GM12878 (cell line): ENCODE measurements around the gene COG4. TPM values are rescaled to one million over a fixed set of nuclear protein-coding genes. Genes with fewer than 3 reads are reported as not detected.

Experiments
- ATAC-seq: fragments of 200-7000 bp; cut with Tn5 transposase; 3 replicates; pipeline ENCODE4 v1.9.1; 2020; ENCODE audit warnings: mild to moderate bottlenecking, moderate library complexity
- BruUV-seq: library from RNA; stranded (reverse); fragments of 400-500 nt; replicated peaks from 2 replicates; lab custom pipeline; 2021; lab: Mats Ljungman, UMichigan
- CTCF ChIA-PET: fragments of 300-600 bp; sonication (Branson Sonifier 250); formaldehyde crosslinking; extraction: SDS; loops from one replicate; lab custom pipeline; 2021; ENCODE audit warnings: inconsistent platforms; lab: Yijun Ruan, JAX
- POLR2A ChIA-PET: fragments of 350-600 bp; formaldehyde crosslinking; extraction: SDS; loops from one replicate; lab custom pipeline; 2021; ENCODE audit warnings: inconsistent platforms; lab: Charles Lee
- RAD21 ChIA-PET: fragments of 300-600 bp; sonication (Branson Sonifier 250); formaldehyde crosslinking; loops from one replicate; lab custom pipeline; 2023; ENCODE audit warnings: antibody characterized with exemption; ENCODE audit not compliant: unreplicated experiment; lab: Charles Lee
- SMC1A ChIA-PET: fragments of 300-600 bp; sonication (Branson Sonifier 250); formaldehyde crosslinking; loops from one replicate; lab custom pipeline; 2023; ENCODE audit not compliant: unreplicated experiment, uncharacterized antibody; lab: Charles Lee
- DNase-seq: peaks from one replicate; pipeline ENCODE4 v3.0.0-alpha.2; 2011; ENCODE audit warnings: low read depth, low spot score
- FAIRE-seq: peaks from 3 replicates; lab custom pipeline; 2011; peaks lifted over from hg19 to GRCh38; lab: Jason Lieb, UNC
- H2AFZ ChIP-seq: 2 replicates; pipeline ENCODE4 v1.6.0; 2011; ENCODE audit warnings: low read depth, low read length, control low read depth; ENCODE audit not compliant: control insufficient read depth
- H3K27ac ChIP-seq: 2 replicates; pipeline ENCODE4 v1.5.1; 2011; ENCODE audit warnings: control low read depth; ENCODE audit not compliant: control insufficient read depth, insufficient read depth
- H3K27me3 ChIP-seq, 2 experiments: replicated peaks in 1 of 2; 2 replicates each; pipeline versions ENCODE4 v1.6.0 to v1.6.1; 2011; ENCODE audit warnings: low read length in 1 of 2; ENCODE audit not compliant: control insufficient read depth in 2 of 2, insufficient read depth in 2 of 2
- H3K36me3 ChIP-seq, 2 experiments: 2 replicates each; pipeline ENCODE4 v1.5.1; 2011; ENCODE audit warnings: low read length in 1 of 2; ENCODE audit not compliant: control insufficient read depth in 2 of 2, insufficient read depth in 2 of 2
- H3K4me1 ChIP-seq: 2 replicates; pipeline ENCODE4 v1.6.1; 2011; ENCODE audit warnings: mild to moderate bottlenecking, low read length, moderate library complexity, mixed read lengths; ENCODE audit not compliant: control insufficient read depth, insufficient read depth
- H3K4me2 ChIP-seq: 2 replicates; pipeline ENCODE4 v1.6.0; 2011; ENCODE audit warnings: control low read depth; ENCODE audit not compliant: control insufficient read depth, insufficient read depth
- H3K4me3 ChIP-seq: fragments of 200-600 bp; sonication (generic); 2 replicates; pipeline ENCODE4 v1.5.1; 2016
- H3K79me2 ChIP-seq: 2 replicates; pipeline ENCODE4 v1.6.0; 2011; ENCODE audit warnings: low read length; ENCODE audit not compliant: control insufficient read depth, insufficient read depth
- H3K9ac ChIP-seq: 2 replicates; pipeline ENCODE4 v1.8.0; 2011; ENCODE audit warnings: low read length, control low read depth, mixed read lengths; ENCODE audit not compliant: control insufficient read depth, insufficient read depth
- H3K9me3 ChIP-seq: replicated peaks from 3 replicates; pipeline ENCODE4 v1.5.1; 2011; ENCODE audit warnings: mild to moderate bottlenecking, low read length; ENCODE audit not compliant: control insufficient read depth, insufficient read depth
- H4K20me1 ChIP-seq: 2 replicates; pipeline ENCODE4 v1.6.0; 2011; ENCODE audit not compliant: control insufficient read depth, insufficient read depth
- BCL3 ChIP-seq: IDR thresholded peaks from 2 replicates; pipeline ENCODE4 v1.6.1; 2011; ENCODE audit warnings: borderline replicate concordance, low read depth, mild to moderate bottlenecking, moderate library complexity, low read length; ENCODE audit not compliant: insufficient read depth, poor library complexity, severe bottlenecking
- CEBPB ChIP-seq, 2 experiments: fragments of 150-350 bp in 1 of 2; IDR thresholded peaks; 2 replicates each; pipeline ENCODE4 v1.6.1; 2012 to 2014; ENCODE audit warnings: low read depth in 2 of 2, low read length in 2 of 2, borderline replicate concordance in 1 of 2, inconsistent platforms in 1 of 2
- CHD2 ChIP-seq: IDR thresholded peaks from 2 replicates; pipeline ENCODE4 v1.6.1; 2011; ENCODE audit warnings: low read depth, low read length, improper control_type of control experiment, borderline replicate concordance
- CHD4 ChIP-seq: fragments of 200-600 bp; sonication (generic); IDR thresholded peaks from 2 replicates; pipeline ENCODE4 v1.6.1; 2016; ENCODE audit warnings: mild to moderate bottlenecking
- IRF4 ChIP-seq: IDR thresholded peaks from 2 replicates; pipeline ENCODE4 v1.6.1; 2011; ENCODE audit warnings: low read depth, low read length
- NRF1 ChIP-seq: conservative IDR thresholded peaks from 2 replicates; pipeline ENCODE4 v1.6.1; 2011; ENCODE audit warnings: mild to moderate bottlenecking, low read depth, low read length, improper control_type of control experiment
- RB1 ChIP-seq: fragments of 450-650 bp; formaldehyde crosslinking; IDR thresholded peaks from 2 replicates; pipeline ENCODE4 v1.6.1; 2017; ENCODE audit warnings: mild to moderate bottlenecking, borderline replicate concordance
- RCOR1 ChIP-seq: conservative IDR thresholded peaks from 2 replicates; pipeline ENCODE4 v1.6.1; 2012; ENCODE audit warnings: low read depth, low read length, improper control_type of control experiment
- RELA ChIP-seq: fragments of 450-650 bp; IDR thresholded peaks from 2 replicates; pipeline ENCODE4 v1.8.0; 2014; ENCODE audit warnings: borderline replicate concordance; ENCODE audit not compliant: partially characterized antibody
- STAT3 ChIP-seq: IDR thresholded peaks from 2 replicates; pipeline ENCODE4 v1.6.1; 2011; ENCODE audit warnings: low read depth, low read length, improper control_type of control experiment
- TCF12 ChIP-seq: IDR thresholded peaks from 2 replicates; pipeline ENCODE4 v1.6.1; 2011; ENCODE audit warnings: low read depth, mild to moderate bottlenecking, low read length
- TCF7 ChIP-seq: IDR thresholded peaks from 2 replicates; pipeline ENCODE4 v1.6.1; 2014; ENCODE audit warnings: antibody characterized with exemption, borderline replicate concordance
- WGBS: methylation state at CpG from one replicate; pipeline ENCODE4 v1.1.6; 2016; ENCODE audit warnings: low lambda C conversion rate; ENCODE audit not compliant: insufficient replicate concordance, insufficient coverage; ENCODE audit errors: missing lambda C conversion rate; 5-methylcytosine and 5-hydroxymethylcytosine counted together
- in situ Hi-C: fragments of 300-500 bp; cut with MboI; formaldehyde crosslinking; loops from 9 replicates; pipeline ENCODE4 v1.14.3; 2018; ENCODE audit warnings: mixed read lengths
- intact Hi-C: fragments of 100-400 bp; cut with micrococcal nuclease; formaldehyde crosslinking; loops from one replicate; pipeline ENCODE4 v1.14.2; 2022; ENCODE audit not compliant: unreplicated experiment
- polyA plus RNA-seq, 11 experiments: library from polyadenylated mRNA; depleted of rRNA in 4 of 11; unstranded in 6 of 11; stranded (reverse) in 5 of 11; fragments of >200 nt; fragmentation: Nextera tagmentation in 4 of 11; fragmentation: Illumina TruSeq in 1 of 11; extraction: Ambion mirVana in 4 of 11; extraction: Trizol in 1 of 11; gene quantifications; 1 replicate in 1 of 11; 2 replicates in 10 of 11; pipeline versions ENCODE4 v1.2.1 to v1.2.3, GENCODE V29; 2011 to 2016; ENCODE audit warnings: inconsistent platforms in 2 of 11, missing spikeins in 2 of 11, low read depth in 1 of 11
- total RNA-seq, 4 experiments: library from RNA; depleted of rRNA in 3 of 4; stranded (reverse); fragments of >200 nt in 3 of 4; fragmentation: Illumina TruSeq in 1 of 4; extraction: Trizol in 1 of 4; gene quantifications; 2 replicates each; pipeline versions ENCODE4 v1.2.1 to v1.2.3, GENCODE V29; 2013 to 2021

Gene COG4
- total and polyA plus RNA-seq, 10 of the 15 experiments (the other 5 are each of a cell fraction or from before 2014, with no cell fraction given): 7.0 to 57.7 (median 33.0) TPM

GRCh38 chr16:70432723-70433457 is 90.5 kb downstream of the COG4 start (continued):
- no peak for TF ChIP-seq BCL3
- TF ChIP-seq TCF12: peak; percentile 82
- no peak for TF ChIP-seq NRF1
- TF ChIP-seq RCOR1: 0 out of 2 replicates have a peak, but pooled peaks have one; percentile 32
- TF ChIP-seq RELA: no peak
- no peak for TF ChIP-seq STAT3
- TF ChIP-seq TCF7: no peak

GRCh38 chr16:70432356-70432722 is 91.0 kb downstream of the COG4 start:
- H2AFZ ChIP-seq: no peak overlapping the region
- H3K36me3 ChIP-seq: peaks cover 0 to 4% of the 10 kb centered on the region in 2 experiments; a peak in 1 of 4 replicates
- TF ChIP-seq TCF12: no peak
- no peak for TF ChIP-seq CHD4
- TF ChIP-seq RB1: no peak
- TF ChIP-seq IRF4: no peak
- no peak for TF ChIP-seq CEBPB (IDR thresholded peaks at IDR 0.05; ENCODE audit: borderline replicate concordance in 1 of 2, low read depth in 2 of 2, low read length in 2 of 2)
- no peak for TF ChIP-seq CHD2
- TF ChIP-seq BCL3: no peak
- ChIA-PET RAD21 (interaction anchor here (0.6 to 3.9 kb wide), 17 partner anchors 10 to 102 kb away, joined by 3 to 38 read pairs (median 7); partner anchors contain the start of genes COG4, FCSK and SF3B3), POLR2A (interaction anchor here (0.7 to 4.9 kb wide), 13 partner anchors 14 to 180 kb away, joined by 3 to 47 read pairs (median 7); partner anchors contain the start of genes COG4, EXOSC6, FCSK and SF3B3), CTCF (interaction anchor here (1.0 to 2.6 kb wide), 11 partner anchors 15 to 109 kb away, joined by 3 to 10 read pairs (median 6); no protein-coding TSS in a partner anchor), SMC1A (interaction anchor here (0.7 to 4.0 kb wide), 12 partner anchors 11 to 92 kb away, joined by 3 to 37 read pairs (median 10); partner anchors contain the start of genes COG4, FCSK and SF3B3)
- intact Hi-C loops (loop anchor here (1.0 to 10.0 kb wide), 2 partner anchors 91 to 868 kb away; partner anchors contain the start of genes COG4, NFAT5 and SF3B3), in situ Hi-C loops (no loop called here)
- peaks cover 68% of the 10 kb centered on the region for H3K4me1 ChIP-seq
- H3K27ac ChIP-seq: peak overlapping the region; percentile 88
- no peaks in the 10 kb centered on the region for H4K20me1 ChIP-seq
- H3K9ac ChIP-seq: peak overlapping the region; percentile 80
- H3K9me3 ChIP-seq: no peaks in the 10 kb centered on the region
- WGBS: 4% methylated on average over 3 of the region's 3 CpGs
- H3K4me2 ChIP-seq: peak overlapping the region; percentile 97
- H3K79me2 ChIP-seq: peaks cover 85% of the 10 kb centered on the region
- FAIRE-seq (no peak), DNase-seq (no peak), ATAC-seq (no peak)
- no TSS peak for BruUV-seq
- peak overlapping the region; percentile 70 for H3K4me3 ChIP-seq
- no peaks in the 10 kb centered on the region for H3K27me3 ChIP-seq
